Measurements from ENCODE around the gene ERC2. TPM values are rescaled to one million over a fixed set of nuclear protein-coding genes. Genes with fewer than 3 reads are reported as not detected.

ERC2 gene
- polyA plus RNA-seq, 3 donors: not detected

- intact Hi-C loops (cut with micrococcal nuclease): no loop called here
- WGBS (ENCODE audit: insufficient coverage): no CpG with 5 or more reads among the region's 1 CpG
- no peak for TF ChIP-seq CTCF (IDR thresholded peaks at IDR 0.05)
- no peaks in the 10 kb centered on the region for H3K4me1 Mint-ChIP-seq
- H3K4me3 Mint-ChIP-seq: no peak overlapping the region
- no peaks in the 10 kb centered on the region for H3K27me3 ChIP-seq (ENCODE audit: control insufficient read depth in 2 of 2, insufficient read depth in 2 of 2, low read length in 2 of 2)
- H3K9me3 Mint-ChIP-seq: peaks cover 0 to 2% (median 0%) of the 10 kb centered on the region in 7 donors
- H3K4me2 ChIP-seq (replicated peaks; ENCODE audit: extremely low read depth, low read length, poor library complexity, severe bottlenecking): no peak overlapping the region
- no peaks in the 10 kb centered on the region for H4K20me1 ChIP-seq (ENCODE audit: insufficient read depth, low read length)
- no peaks in the 10 kb centered on the region for H3K9me3 ChIP-seq (replicated peaks in 1 of 2; ENCODE audit: control insufficient read depth in 1 of 2, insufficient read depth in 1 of 2, low read length in 2 of 2)
- H3K36me3 ChIP-seq (replicated peaks in 1 of 2; ENCODE audit: control insufficient read depth in 1 of 2, insufficient read depth in 2 of 2, low read length in 2 of 2): no peaks in the 10 kb centered on the region
- H3K79me2 ChIP-seq (ENCODE audit: insufficient read depth, low read length): no peaks in the 10 kb centered on the region
- no peak overlapping the region for H3K4me3 ChIP-seq (replicated peaks in 1 of 3; ENCODE audit: low read depth in 2 of 3, low read length in 3 of 3)
- H3K9ac ChIP-seq (ENCODE audit: insufficient read depth, low read length, poor library complexity, severe bottlenecking): no peak overlapping the region
- H3K27me3 Mint-ChIP-seq (ENCODE audit: low read depth in 3 of 3): peaks cover 0 to 3% (median 0%) of the 10 kb centered on the region in 3 donors
- no peak for DNase-seq
- no peak overlapping the region for H2AFZ ChIP-seq (ENCODE audit: insufficient read depth, low read depth, low read length, poor library complexity, severe bottlenecking)
- no peaks in the 10 kb centered on the region for H3K4me1 ChIP-seq (ENCODE audit: control insufficient read depth in 1 of 2, insufficient read depth in 2 of 2, low read length in 2 of 2)
- H3K27ac ChIP-seq (ENCODE audit: low read depth in 1 of 2, low read length in 2 of 2): no peak overlapping the region
- H3K27ac Mint-ChIP-seq: no peak overlapping the region
- no peaks in the 10 kb centered on the region for H3K36me3 Mint-ChIP-seq
Measured at GRCh38 chr3:55966566-55966965, 501.7 kb downstream of the ERC2 start.

- Mint-ChIP-seq H3K36me3 (no peaks in the 10 kb centered on the region), H3K4me1 (no peaks in the 10 kb centered on the region), H3K4me3 (no peak overlapping the region), H3K27ac (no peak overlapping the region), H3K27me3 (ENCODE audit: low read depth in 3 of 3) (peaks cover 0 to 3% (median 0%) of the 10 kb centered on the region in 3 donors), H3K9me3 (peaks cover 0 to 2% (median under 1%) of the 10 kb centered on the region in 7 donors)
- H3K9ac ChIP-seq (ENCODE audit: insufficient read depth, low read length, poor library complexity, severe bottlenecking): no peak overlapping the region
- WGBS (ENCODE audit: insufficient coverage): 74% methylated on average over 3 of the region's 5 CpGs
- H3K27me3 ChIP-seq (ENCODE audit: control insufficient read depth in 2 of 2, insufficient read depth in 2 of 2, low read length in 2 of 2): no peaks in the 10 kb centered on the region
- no peaks in the 10 kb centered on the region for H3K79me2 ChIP-seq (ENCODE audit: insufficient read depth, low read length)
- intact Hi-C loops (cut with micrococcal nuclease): no loop called here
- H3K27ac ChIP-seq (ENCODE audit: low read depth in 1 of 2, low read length in 2 of 2): no peak overlapping the region
- no peaks in the 10 kb centered on the region for H3K4me1 ChIP-seq (ENCODE audit: control insufficient read depth in 1 of 2, insufficient read depth in 2 of 2, low read length in 2 of 2)
- no peaks in the 10 kb centered on the region for H3K36me3 ChIP-seq (replicated peaks in 1 of 2; ENCODE audit: control insufficient read depth in 1 of 2, insufficient read depth in 2 of 2, low read length in 2 of 2)
- no peak for TF ChIP-seq CTCF (IDR thresholded peaks at IDR 0.05)
- H4K20me1 ChIP-seq (ENCODE audit: insufficient read depth, low read length): no peaks in the 10 kb centered on the region
- no peak for DNase-seq
- H3K9me3 ChIP-seq (replicated peaks in 1 of 2; ENCODE audit: control insufficient read depth in 1 of 2, insufficient read depth in 1 of 2, low read length in 2 of 2): no peaks in the 10 kb centered on the region
- H3K4me2 ChIP-seq (replicated peaks; ENCODE audit: extremely low read depth, low read length, poor library complexity, severe bottlenecking): no peak overlapping the region
- H2AFZ ChIP-seq (ENCODE audit: insufficient read depth, low read depth, low read length, poor library complexity, severe bottlenecking): no peak overlapping the region
- H3K4me3 ChIP-seq (replicated peaks in 1 of 3; ENCODE audit: low read depth in 2 of 3, low read length in 3 of 3): no peak overlapping the region
Measured at GRCh38 chr3:55965776-55966175, 502.5 kb downstream of the ERC2 start.

Data from CD14-positive monocyte (primary cell).